HG03045 (cell line): ENCODE results near the gene VCP.

Source experiments
- ATAC-seq: cut with Tn5 transposase; IDR thresholded peaks from one replicate; pipeline ENCODE4 v1.9.1; 2021; ENCODE audit warnings: mild to moderate bottlenecking, moderate library complexity; ENCODE audit not compliant: unreplicated experiment

VCP gene

DNA sequence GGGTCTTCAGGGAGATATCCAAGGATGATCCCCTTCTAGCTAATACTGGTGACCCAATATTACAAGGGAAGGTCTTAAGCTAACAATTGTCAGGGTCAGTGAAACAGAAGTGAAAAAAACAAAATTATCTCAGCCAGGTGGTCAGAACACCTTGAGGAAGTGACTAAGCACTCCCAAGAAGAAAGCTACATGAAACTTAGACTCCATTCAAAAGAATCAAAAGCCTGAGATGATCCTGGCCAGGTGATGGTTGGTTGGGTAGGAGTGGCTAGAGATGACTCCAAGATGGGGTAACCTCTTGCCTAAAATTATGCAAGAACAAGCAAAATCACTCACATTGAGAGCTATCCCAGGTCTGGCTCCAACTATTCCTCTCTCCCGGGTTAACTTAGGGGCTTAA is 5.4 kb downstream of the VCP start:
- no peak for ATAC-seq

DNA sequence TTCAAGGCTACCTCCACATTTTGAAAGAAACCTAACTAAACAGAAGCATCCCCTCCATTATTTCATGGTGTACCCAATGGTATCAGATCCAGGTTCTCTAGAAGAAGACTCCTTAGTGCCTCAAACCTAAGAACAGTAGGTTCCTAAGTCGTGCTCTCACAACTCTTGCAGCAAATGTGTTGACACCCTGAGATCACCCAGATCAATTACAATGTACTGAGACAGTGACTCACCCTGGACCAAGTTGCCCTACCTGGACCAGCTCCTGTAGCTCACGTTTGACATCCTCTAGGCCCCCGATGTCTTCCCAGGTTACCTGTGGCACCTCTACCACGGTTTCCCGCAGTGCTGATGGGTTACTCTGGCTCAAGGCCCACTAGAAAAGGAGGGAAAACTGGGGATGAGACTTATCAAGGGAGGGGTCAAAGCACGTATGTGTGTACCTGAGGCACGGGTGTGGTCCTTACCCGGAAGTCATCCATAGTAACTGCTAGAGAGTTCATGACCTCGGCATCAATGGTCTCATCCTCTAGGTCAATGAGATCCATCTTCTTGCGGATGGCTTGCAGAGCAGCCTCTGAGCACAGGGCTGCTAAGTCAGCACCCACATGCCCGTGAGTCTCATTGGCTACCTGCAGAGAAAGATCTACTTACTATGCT is 11.7 kb downstream of the VCP start:
- ATAC-seq = no peak

DNA sequence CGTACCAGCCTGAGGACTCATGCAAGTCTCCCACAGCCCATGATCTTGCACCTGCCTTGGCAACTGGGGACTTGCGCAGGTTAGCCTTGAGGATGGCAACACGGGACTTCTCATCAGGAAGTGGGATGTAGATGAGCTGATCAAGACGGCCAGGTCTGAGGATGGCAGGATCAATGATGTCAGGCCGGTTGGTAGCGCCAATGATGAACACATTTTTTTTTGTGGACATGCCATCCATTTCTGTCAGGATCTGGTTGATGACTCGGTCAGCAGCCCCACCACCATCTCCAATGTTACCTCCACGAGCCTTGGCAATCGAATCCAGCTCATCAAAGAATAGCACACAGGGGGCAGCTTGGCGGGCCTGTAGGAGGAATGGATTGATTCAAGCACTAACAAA is 13.0 kb downstream of the VCP start:
- ATAC-seq = no peak

DNA sequence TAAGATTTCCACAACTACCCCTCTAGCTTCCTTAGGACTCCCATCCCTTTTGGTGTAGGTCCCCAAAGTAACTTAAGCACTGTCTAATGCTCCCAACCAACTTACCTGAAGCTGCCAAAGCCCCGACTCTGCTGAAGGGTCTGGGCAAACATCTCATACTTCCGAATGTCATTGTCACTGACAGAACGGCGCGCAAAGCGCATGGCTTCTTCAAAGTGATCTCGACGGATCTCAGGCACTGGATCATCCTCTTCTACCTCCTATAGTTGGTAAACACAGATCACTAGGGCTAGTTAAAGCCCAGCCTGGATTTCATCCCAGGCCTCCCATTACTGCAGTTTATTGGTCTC is 15.2 kb downstream of the VCP start:
- ATAC-seq = no peak

DNA sequence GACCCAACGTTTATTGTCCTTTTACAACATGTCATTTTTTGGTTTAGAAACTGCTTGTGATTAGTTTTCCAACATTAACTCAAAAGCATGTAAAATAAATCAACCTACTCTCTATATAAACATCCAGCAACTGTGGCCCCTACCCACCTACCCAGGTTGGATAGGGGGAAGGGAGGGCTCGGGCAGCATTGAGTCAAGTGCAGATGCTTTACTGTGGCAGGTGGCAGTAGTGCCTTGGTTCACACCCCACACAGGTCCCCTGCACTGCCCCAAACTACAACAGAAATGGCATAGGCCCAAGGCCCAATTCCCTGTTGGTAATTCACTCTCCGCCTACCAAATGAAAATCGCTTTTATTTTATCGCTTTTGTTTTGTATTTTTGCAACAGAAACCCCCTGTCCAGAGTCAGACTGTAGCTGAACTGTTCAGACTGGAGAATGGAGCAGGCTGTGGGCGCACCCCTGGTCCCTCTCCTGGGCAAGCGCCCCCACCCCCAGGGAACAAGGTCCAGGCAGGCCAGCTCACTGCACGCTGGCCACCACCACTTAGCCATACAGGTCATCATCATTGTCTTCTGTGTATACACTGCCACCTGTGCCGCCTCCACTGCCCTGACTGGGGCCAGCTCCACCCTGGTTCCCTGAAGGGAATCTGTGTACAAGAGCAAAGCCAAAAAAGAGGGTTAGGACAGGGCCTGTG is 15.7 kb downstream of the VCP start:
- ATAC-seq = no peak

DNA sequence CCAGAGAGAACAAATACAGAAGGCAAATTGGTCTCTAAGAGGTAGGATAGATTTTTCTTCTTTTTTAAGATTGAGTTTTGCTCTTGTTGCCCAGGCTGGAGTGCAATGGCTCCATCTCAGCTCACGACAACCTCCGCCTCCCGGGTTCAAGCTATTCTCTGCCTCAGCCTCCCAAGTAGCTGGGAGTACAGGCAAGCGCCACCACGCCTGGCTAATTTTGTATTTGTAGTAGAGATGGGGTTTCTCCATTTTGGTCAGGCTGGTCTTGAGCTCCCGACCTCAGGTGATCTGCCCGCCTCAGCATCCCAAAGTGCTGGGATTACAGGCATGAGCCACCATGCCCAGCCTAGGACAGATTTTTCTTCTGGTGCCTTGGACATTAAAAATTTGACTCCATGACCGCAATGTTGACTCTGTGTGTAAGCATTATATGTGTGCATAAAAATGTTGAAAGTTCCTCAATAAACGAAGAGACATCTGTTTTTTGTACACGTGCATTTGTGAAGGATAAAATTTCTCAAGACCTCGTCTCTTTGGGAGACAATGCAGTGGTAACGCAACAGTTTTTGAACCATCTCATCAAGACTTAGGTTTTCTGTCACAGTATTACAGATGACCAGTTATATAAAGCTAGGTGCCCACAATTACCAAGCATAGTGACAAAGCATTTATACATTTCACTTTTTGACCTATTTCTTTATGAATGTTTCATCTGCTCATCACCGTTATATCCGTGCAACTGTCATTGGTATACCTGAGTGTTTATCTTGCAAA is 17.4 kb downstream of the VCP start:
- ATAC-seq = no peak

DNA sequence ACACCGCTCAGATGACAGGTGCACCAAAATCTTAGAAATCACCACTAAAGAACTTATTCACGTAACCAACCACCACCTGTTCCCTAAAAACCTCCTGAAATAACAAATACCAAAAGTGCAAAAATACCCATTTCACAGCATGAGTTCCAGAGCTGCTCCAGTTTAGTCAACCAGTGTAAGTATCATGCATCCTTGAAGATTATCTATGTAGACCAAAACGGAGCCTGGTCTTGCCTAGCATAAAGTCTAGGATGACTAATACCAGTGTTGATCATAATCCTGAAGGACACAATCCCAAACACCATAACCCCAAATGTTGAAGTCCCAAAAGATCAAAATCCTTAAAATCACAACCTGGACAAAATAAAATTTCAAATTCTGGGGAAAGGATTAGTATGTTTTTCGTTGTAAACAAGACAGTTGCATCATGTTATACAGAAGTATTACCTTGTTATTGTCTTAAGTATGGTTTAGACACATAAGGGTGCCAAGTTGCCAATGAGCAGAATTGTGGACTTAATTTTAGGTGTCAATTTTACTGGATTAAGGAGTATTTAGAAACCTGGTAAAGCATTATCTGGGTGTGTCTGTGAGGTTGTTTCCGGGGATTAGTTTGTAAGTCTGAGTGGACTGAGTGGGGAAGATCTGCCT is 18.1 kb downstream of the VCP start:
- ATAC-seq = no peak

DNA sequence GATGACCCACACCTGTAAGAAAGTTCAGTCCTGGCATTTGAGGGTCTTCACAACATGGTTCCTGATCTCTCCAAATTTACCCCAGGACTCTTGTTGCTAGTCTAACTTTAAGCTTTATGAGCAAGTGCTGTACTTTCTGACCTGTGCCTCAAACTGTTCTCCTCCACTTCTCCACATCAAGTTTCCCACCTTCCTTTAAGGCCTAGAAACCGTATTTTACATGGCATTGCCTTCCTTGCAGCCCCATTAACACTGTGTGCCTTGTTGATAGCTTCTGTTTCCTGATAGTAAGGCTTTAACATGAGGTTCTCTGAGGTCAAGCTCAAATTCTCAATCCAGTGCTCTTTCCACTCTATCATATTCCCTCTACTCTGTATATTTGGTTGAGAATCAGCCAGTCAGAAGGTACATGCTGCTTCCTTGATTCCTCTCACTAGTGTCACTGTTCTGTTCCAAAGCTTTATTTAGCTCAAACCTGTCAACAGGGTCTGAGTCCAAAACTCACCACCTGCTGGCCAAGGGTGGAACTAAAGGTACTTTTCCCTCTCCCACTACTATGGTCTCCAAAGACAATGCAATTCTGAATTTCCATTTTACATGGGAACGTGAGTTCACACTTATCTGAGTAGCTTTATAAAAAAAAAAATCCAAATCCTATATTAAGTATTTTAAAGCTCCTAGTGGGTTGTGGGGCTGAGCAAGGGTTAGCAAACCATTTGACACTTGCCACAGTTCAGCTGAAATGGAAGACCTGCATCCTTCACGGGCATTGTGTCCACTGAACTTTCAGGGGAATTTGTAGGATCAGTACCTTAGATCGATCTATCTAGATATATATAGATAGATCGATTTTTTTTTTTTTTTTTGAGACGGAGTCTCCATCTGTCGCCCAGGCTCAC is 21.1 kb downstream of the VCP start:
- no peak for ATAC-seq

DNA sequence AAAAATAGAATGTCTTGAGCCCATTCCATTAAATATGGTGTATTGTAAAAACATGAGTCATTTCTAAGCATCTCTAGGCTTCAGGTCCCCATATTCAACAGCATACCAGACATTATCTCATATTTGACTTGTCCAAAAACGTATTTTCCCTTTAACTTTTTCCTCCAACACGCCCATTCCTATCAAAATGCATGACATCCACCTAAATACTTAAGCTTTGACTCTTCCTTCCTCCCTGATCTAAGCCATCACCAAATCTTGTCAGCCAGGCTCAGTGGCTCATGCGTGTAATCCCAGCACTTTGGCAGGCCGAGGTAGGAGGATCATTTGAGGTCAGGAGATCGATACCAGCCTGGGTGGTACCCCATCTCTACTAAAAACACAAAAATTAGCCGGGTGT is 23.9 kb downstream of the VCP start:
- no peak for ATAC-seq

DNA sequence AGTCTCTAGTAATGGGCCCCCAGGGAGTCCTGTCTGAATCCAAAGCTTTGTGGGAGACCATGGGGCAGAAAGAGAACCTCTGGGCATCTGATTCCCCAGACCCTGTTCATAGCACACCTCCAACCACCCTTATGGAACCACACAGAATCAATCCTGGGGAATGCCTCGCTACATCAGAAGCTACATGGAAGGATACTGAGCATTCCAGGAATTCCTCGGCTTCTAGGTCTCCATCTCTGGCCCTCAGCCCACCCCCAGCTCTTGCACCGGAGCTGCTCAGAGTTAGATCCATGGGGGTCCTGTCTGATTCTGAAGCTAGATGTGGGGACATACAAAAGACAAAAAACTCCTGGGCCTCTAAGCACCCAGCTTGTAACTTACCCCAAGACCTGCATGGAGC is 28.4 kb downstream of the VCP start:
- no peak for ATAC-seq

DNA sequence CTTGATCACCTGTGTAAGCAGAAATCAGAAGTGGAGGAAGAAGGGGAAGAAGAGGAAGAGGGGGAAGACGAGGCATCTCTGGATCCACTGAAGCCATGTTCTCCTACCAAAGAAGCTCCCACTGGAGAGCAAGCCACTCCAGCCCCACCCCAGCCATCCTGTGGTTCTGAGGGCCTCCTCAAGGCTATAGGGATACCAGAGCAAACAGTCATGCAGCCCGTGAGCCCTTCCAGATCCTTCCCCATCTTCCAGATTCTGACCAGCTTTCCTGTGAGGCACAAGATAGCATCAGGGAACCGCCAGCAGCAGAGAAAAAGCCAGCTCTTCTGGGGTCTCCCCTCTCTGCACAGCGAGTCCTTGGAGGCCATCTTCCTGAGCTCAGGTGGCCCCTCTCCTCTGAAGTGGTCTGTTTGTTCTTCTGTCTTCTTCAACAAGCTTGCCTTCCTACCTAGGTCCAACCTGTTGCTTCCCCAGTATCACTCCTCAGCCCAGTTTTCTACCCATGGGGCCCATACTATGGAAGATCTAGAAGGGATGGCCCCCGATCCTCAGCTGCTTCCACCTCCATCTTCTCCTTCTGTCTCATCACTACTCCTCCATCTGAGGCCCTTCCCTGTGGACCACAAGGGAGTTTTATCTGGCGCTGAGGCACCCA is 29.4 kb downstream of the VCP start:
- ATAC-seq = no peak

DNA sequence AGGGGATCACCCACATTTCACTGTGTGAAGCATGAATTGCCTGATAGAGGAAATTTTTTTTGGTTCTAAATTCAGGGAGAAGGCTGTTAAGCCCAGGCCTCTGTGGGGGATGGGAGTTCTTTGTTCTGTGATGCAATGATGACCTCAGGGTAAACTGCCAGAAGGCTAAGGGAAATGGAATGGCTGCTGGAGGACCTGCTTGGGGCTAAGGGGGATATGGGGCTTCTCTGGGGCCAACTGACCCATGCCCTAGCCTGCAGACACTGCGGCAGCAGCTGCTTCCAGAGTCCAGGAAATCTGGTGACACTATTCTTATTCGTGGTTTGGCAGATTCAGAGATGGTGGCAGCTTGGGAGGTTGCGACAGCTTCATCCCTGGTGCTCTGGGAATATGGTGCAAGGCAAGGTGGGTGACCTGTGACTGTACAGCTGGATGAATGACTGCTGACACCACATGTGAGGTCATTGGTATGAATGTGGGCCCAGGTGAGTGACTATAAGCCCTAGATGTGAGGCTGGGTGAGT is 30.3 kb downstream of the VCP start:
- ATAC-seq = no peak

DNA sequence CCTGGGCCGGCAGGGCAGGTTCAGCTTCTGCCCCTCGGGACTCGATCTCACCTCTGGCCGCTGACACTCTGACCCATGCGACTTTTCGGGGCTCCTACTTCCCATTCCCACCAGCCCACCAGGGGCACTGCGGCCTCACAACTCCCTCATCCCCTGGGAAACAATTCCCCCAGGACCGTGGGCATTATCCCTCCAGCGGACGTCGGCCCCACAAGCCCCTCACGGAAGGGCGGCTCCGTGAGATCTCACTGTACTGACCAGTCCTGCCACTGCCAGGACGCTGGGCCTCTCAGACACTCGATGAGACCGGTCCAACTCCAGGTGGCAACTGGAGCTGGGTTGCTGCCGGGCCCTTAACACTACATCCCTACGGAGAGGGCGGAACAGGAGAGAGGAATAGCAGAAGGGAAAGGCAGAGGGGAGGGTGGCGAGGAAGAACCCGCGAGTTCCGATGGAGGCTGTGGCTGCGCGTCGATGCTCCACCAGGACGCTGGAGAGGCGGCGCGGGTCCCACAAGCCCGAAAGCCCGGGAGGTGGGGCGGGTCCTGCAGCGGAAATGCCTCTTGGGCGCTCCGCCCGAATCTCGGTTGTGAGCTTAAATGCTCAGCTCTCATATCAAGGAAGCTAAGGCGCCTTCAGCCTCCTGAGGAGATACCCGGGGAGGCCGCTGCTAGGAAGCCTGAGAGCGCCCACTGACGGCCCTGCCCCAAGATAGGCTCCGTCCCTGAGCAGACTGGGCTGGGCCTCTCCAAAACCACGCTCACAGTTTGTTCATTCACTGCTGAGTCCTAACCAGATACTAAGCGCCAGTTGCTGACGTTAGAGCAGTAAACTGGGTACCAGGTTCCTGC is 36.3 kb downstream of the VCP start:
- ATAC-seq = no peak

DNA sequence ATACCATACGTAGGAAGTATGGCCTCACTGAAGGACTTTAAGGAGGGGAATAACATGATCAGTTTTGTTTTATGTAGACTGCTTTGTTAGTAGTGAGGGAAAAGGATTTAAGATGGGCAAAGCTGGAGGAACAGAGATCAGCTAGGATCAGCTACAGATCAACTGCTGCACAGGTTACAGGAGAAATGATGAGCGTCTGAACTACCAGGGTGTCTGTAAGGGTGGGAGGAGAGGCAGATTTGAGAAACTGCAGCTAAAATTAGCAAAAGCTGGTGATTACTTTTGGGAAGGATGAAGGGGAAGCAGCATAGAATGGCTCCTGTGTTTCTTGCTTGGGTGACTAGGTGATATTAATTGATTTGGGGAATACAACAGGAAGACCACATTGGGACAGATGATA is 39.3 kb downstream of the VCP start:
- ATAC-seq = no peak

DNA sequence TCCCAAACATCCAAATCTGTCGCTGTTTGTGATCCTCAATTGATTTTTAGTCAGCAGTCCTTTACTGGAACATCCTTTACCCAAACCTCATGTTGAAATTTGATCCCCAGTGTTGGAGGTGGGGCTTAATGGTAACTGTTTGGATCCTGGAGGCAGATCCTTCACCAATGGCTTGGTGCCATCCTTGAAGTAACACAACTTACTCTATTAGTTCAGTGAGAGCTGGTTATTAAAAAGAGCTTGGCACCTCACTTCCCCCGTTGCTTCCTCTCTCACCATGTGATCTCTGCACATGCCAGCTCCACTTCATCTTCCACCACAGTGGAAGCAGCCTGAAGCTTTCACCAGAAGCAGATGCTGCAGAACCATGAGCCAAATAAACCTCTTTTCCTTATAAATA is 42.6 kb downstream of the VCP start:
- no peak for ATAC-seq

DNA sequence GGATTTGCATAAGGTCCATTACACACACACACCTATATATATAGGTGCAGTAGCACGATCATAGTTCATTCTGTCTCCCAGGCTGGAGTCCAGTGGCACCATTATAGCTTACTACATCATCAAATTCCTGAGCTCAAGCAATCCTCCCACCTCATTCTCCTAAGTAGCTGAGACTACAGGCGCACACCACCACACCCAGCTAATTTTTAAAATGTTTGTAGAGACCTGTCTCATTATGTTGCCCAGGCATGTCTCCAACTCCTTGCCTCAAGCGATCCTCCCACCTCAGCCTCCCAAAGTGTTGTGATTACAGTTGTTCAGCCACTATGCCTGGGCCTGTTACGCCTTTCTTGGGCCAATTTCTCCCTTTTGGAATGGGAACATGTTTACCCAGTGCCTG is 43.2 kb downstream of the VCP start:
- ATAC-seq = no peak

DNA sequence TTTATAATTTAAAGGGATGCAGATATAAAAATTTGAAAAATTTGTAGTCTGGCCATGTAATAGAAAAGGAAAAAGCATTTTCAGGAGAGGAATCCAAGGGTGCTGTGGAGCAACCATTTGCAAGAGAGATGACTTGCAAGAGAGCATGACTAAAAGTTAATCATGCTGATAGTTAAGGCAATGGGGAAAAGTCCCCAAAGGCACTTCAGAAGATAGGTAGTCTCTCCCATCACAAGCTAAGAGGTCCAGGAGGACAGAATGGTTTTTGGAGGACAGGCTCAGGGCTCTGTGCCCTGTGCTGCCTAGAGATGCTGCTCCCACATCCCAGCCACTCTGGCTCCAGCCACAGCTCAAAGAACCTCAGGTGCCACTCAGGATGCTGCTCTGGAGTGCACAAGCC is 44.1 kb downstream of the VCP start:
- no peak for ATAC-seq

DNA sequence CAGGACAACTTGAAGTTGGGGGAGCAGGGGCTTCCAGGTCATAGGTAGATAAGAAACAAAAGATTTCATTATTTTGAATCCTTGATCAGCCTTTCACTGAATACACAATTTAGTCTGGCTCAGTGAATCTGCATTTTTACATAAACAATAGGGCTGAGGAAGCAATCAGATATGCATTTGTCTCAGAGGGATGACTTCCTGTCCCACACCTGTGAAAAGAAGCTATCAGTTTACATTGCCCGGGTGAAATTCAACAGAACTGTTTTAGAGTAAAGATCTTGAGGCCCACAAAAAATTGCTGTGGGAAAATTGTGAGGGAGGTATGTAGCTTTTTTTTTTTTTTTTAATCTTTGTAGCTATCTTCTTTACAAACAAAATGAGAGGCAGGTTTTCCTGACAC is 44.6 kb downstream of the VCP start:
- ATAC-seq = no peak

DNA sequence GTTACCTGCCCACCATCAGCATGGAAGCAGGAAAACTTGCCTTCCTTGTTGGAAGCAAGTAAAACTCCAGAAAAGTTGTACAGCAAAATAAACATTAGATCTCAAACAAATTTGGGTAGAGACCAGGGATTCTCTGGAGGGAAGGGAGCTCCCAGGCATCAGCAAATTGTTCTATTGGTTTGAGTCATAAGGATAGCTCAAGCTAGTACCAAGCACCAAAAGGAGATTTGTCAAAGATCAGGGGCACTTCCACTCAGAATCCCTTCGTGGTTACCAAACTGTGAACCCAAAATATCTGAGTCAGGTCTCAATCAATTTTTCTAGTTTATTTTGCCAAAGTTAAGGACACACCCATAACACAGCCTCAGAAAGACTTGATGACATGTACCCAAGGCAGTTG is 45.1 kb downstream of the VCP start:
- ATAC-seq = no peak
